GM23338 (cell line): Measurements from ENCODE around the gene OR14C36.

Experiments
- EZH2 ChIP-seq: fragments of 200-600 bp; sonication (generic); IDR thresholded peaks from one replicate; pipeline ENCODE4 v1.8.0; 2017; ENCODE audit warnings: antibody characterized with exemption, mild to moderate bottlenecking, low read depth; ENCODE audit not compliant: unreplicated experiment
- JUNB ChIP-seq: IDR thresholded peaks from one replicate; pipeline ENCODE4 v1.6.1; 2016; ENCODE audit warnings: antibody characterized with exemption; ENCODE audit not compliant: unreplicated experiment
- POLR2AphosphoS5 ChIP-seq: IDR thresholded peaks from 2 replicates; pipeline ENCODE4 v1.6.1; 2016; ENCODE audit warnings: antibody characterized with exemption, low read depth
- TF ChIP-seq, protein P1 (sequence below): IDR thresholded peaks from one replicate; pipeline ENCODE4 v1.6.1; 2018; ENCODE audit warnings: antibody characterized with exemption; ENCODE audit not compliant: unreplicated experiment
- TF ChIP-seq, protein P2 (sequence below), 2 experiments: fragments of 200-600 bp in 1 of 2; sonication (generic) in 1 of 2; conservative IDR thresholded peaks; 2 replicates each; pipeline versions ENCODE4 v1.5.1 to v1.6.1; 2016 to 2017; ENCODE audit warnings: antibody characterized with exemption in 2 of 2, low read depth in 2 of 2, mild to moderate bottlenecking in 2 of 2, moderate library complexity in 1 of 2

DNA sequence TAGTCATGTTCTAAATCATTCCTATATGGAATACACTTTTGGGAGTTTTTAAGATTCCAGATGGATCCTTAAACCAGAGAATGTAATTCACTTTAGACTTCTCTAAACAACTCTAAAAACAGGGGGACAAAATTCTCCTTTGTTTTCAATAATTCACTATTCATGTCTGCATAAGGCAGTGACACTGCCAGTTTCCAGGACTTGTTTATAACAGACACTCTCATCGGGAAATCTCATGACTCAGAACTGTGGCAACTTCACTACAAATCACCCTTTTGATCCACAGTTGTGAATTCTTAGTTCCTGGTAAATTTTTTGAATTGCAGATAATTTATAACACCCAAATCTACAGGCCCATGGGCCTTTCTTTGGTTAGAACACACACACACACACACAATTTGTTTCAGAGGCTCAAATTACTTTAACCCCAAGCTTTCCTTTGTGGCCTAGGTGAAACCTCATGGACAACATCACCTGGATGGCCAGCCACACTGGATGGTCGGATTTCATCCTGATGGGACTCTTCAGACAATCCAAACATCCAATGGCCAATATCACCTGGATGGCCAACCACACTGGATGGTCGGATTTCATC, 12.6 kb downstream of the OR14C36 start, which contains the start of gene OR2T4:
- TF ChIP-seq EZH2, result no peak
- no peak for TF ChIP-seq POLR2AphosphoS5
- TF ChIP-seq, protein P1, sequence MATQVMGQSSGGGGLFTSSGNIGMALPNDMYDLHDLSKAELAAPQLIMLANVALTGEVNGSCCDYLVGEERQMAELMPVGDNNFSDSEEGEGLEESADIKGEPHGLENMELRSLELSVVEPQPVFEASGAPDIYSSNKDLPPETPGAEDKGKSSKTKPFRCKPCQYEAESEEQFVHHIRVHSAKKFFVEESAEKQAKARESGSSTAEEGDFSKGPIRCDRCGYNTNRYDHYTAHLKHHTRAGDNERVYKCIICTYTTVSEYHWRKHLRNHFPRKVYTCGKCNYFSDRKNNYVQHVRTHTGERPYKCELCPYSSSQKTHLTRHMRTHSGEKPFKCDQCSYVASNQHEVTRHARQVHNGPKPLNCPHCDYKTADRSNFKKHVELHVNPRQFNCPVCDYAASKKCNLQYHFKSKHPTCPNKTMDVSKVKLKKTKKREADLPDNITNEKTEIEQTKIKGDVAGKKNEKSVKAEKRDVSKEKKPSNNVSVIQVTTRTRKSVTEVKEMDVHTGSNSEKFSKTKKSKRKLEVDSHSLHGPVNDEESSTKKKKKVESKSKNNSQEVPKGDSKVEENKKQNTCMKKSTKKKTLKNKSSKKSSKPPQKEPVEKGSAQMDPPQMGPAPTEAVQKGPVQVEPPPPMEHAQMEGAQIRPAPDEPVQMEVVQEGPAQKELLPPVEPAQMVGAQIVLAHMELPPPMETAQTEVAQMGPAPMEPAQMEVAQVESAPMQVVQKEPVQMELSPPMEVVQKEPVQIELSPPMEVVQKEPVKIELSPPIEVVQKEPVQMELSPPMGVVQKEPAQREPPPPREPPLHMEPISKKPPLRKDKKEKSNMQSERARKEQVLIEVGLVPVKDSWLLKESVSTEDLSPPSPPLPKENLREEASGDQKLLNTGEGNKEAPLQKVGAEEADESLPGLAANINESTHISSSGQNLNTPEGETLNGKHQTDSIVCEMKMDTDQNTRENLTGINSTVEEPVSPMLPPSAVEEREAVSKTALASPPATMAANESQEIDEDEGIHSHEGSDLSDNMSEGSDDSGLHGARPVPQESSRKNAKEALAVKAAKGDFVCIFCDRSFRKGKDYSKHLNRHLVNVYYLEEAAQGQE, result no peak
- TF ChIP-seq, protein P2, sequence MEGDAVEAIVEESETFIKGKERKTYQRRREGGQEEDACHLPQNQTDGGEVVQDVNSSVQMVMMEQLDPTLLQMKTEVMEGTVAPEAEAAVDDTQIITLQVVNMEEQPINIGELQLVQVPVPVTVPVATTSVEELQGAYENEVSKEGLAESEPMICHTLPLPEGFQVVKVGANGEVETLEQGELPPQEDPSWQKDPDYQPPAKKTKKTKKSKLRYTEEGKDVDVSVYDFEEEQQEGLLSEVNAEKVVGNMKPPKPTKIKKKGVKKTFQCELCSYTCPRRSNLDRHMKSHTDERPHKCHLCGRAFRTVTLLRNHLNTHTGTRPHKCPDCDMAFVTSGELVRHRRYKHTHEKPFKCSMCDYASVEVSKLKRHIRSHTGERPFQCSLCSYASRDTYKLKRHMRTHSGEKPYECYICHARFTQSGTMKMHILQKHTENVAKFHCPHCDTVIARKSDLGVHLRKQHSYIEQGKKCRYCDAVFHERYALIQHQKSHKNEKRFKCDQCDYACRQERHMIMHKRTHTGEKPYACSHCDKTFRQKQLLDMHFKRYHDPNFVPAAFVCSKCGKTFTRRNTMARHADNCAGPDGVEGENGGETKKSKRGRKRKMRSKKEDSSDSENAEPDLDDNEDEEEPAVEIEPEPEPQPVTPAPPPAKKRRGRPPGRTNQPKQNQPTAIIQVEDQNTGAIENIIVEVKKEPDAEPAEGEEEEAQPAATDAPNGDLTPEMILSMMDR (conservative IDR thresholded peaks at IDR 0.05; ENCODE audit: low read depth in 2 of 2), result no peak
- TF ChIP-seq JUNB, result no peak
